ENCODE measurements around the gene LPIN3. TPM values are rescaled to one million over a fixed set of nuclear protein-coding genes. Genes with fewer than 3 reads are reported as not detected.

The LPIN3 gene
- total RNA-seq, 1 donor from 2014 or later: 1.8 TPM

GRCh38 chr20:41327178-41327577, 13.4 kb upstream of the LPIN3 start:
- Mint-ChIP-seq H3K4me3 (no peak overlapping the region), H3K4me1 (peaks cover 6% of the 10 kb centered on the region), H3K36me3 (ENCODE audit: low read depth) (no peaks in the 10 kb centered on the region), H3K27me3 (ENCODE audit: low read depth) (no peaks in the 10 kb centered on the region), H3K27ac (ENCODE audit: unreplicated experiment) (no peak overlapping the region), H3K9me3 (no peaks in the 10 kb centered on the region)
- TF ChIP-seq CTCF (conservative IDR thresholded peaks at IDR 0.05): no peak
- DNase-seq (ENCODE audit: low read depth, low spot score): no peak

- no peak for TF ChIP-seq CTCF (conservative IDR thresholded peaks at IDR 0.05)
- Mint-ChIP-seq H3K4me1 (peaks cover 6% of the 10 kb centered on the region), H3K36me3 (ENCODE audit: low read depth) (no peaks in the 10 kb centered on the region), H3K27me3 (ENCODE audit: low read depth) (no peaks in the 10 kb centered on the region), H3K4me3 (no peak overlapping the region), H3K9me3 (no peaks in the 10 kb centered on the region), H3K27ac (ENCODE audit: unreplicated experiment) (no peak overlapping the region)
- no peak for DNase-seq (ENCODE audit: low read depth, low spot score)
These were observed 10.9 kb upstream of the LPIN3 start for GRCh38 chr20:41329435-41330342.

GRCh38 chr20:41330343-41330720, 10.3 kb upstream of the LPIN3 start:
- Mint-ChIP-seq H3K36me3 (ENCODE audit: low read depth) (no peaks in the 10 kb centered on the region), H3K4me1 (peaks cover 6% of the 10 kb centered on the region), H3K27me3 (ENCODE audit: low read depth) (no peaks in the 10 kb centered on the region), H3K27ac (ENCODE audit: unreplicated experiment) (no peak overlapping the region), H3K9me3 (no peaks in the 10 kb centered on the region), H3K4me3 (no peak overlapping the region)
- TF ChIP-seq CTCF (conservative IDR thresholded peaks at IDR 0.05): no peak
- DNase-seq (ENCODE audit: low read depth, low spot score): no peak

GRCh38 chr20:41330941-41331340, 9.7 kb upstream of the LPIN3 start:
- no peak overlapping the region for H3K27ac Mint-ChIP-seq (ENCODE audit: unreplicated experiment)
- no peaks in the 10 kb centered on the region for H3K9me3 Mint-ChIP-seq
- TF ChIP-seq CTCF (conservative IDR thresholded peaks at IDR 0.05): no peak

GRCh38 chr20:41331731-41332130, 8.9 kb upstream of the LPIN3 start:
- TF ChIP-seq CTCF (conservative IDR thresholded peaks at IDR 0.05): no peak
- Mint-ChIP-seq H3K9me3 (no peaks in the 10 kb centered on the region), H3K27ac (ENCODE audit: unreplicated experiment) (no peak overlapping the region), H3K4me3 (no peak overlapping the region), H3K27me3 (ENCODE audit: low read depth) (no peaks in the 10 kb centered on the region), H3K4me1 (peaks cover 6% of the 10 kb centered on the region), H3K36me3 (ENCODE audit: low read depth) (no peaks in the 10 kb centered on the region)
- DNase-seq (ENCODE audit: low read depth, low spot score): no peak

More at GRCh38 chr20:41330941-41331340, 9.7 kb upstream of the LPIN3 start:
- Mint-ChIP-seq H3K4me1 (peaks cover 6% of the 10 kb centered on the region), H3K4me3 (no peak overlapping the region), H3K27me3 (ENCODE audit: low read depth) (no peaks in the 10 kb centered on the region), H3K36me3 (ENCODE audit: low read depth) (no peaks in the 10 kb centered on the region)
- no peak for DNase-seq (ENCODE audit: low read depth, low spot score)

All from neural crest cell (in vitro differentiated cells).